ENCODE results near the gene SNX9. TPM values are rescaled to one million over a fixed set of nuclear protein-coding genes. Genes with fewer than 3 reads are reported as not detected.

The SNX9 gene
- total RNA-seq, 2 experiments from 2014 or later, result 46.6 to 48.5 TPM

- ATAC-seq (ENCODE audit: poor library complexity) (peak; percentile 60), DNase-seq (peak in 1 of 14 experiments; percentile 23)
- Mint-ChIP-seq H3K27me3 (peaks cover 4% of the 10 kb centered on the region), H3K9me3 (no peaks in the 10 kb centered on the region), H3K36me3 (ENCODE audit: low read depth) (no peaks in the 10 kb centered on the region), H3K4me3 (no peak overlapping the region), H3K27ac (no peak overlapping the region), H3K4me1 (ENCODE audit: low read depth) (peaks cover 7% of the 10 kb centered on the region)
- Histone ChIP-seq H3K27ac (ENCODE audit: low read depth in 1 of 2, low read length in 2 of 2) (no peak overlapping the region), H3K36me3 (ENCODE audit: insufficient read depth, low read length) (no peaks in the 10 kb centered on the region), H3K9me3 (ENCODE audit: control insufficient read depth in 1 of 2, insufficient read depth in 1 of 2, low read length in 2 of 2) (no peaks in the 10 kb centered on the region), H3K4me1 (ENCODE audit: insufficient read depth, low read length) (no peaks in the 10 kb centered on the region), H3K27me3 (ENCODE audit: control insufficient read depth in 1 of 2, insufficient read depth in 2 of 2, low read length in 2 of 2) (no peaks in the 10 kb centered on the region), H3K4me3 (ENCODE audit: low read length) (no peak overlapping the region)
- POLR2A ChIA-PET, result interaction anchor here (1.0 to 2.1 kb wide), 2 partner anchors 9 to 36 kb away, joined by 3 to 7 read pairs; no protein-coding TSS in a partner anchor
- CTCF ChIA-PET, result interaction anchor here (0.6 to 1.0 kb wide), 2 partner anchors 15 to 162 kb away, joined by 3 read pairs; no protein-coding TSS in a partner anchor
- TF ChIP-seq CTCF (IDR thresholded peaks at IDR 0.05), result no peak
- intact Hi-C loops (cut with DNase I, micrococcal nuclease), result loop anchor here in 1 of 2 experiments (5.0 kb wide), 1 partner anchor 682 kb away; no protein-coding TSS in a partner anchor
These were observed 22.4 kb upstream of the SNX9 start for GRCh38 chr6:157800420-157801237.

- DNase-seq (peak in 1 of 14 experiments; percentile 23), ATAC-seq (ENCODE audit: poor library complexity) (no peak)
- Mint-ChIP-seq H3K27ac (no peak overlapping the region), H3K36me3 (ENCODE audit: low read depth) (no peaks in the 10 kb centered on the region), H3K4me3 (no peak overlapping the region), H3K27me3 (no peaks in the 10 kb centered on the region), H3K4me1 (ENCODE audit: low read depth) (peaks cover 7% of the 10 kb centered on the region), H3K9me3 (peaks cover 5% of the 10 kb centered on the region)
- H3K4me3 ChIP-seq (ENCODE audit: low read length), result no peak overlapping the region
- no peak overlapping the region for H3K27ac ChIP-seq (ENCODE audit: low read depth in 1 of 2, low read length in 2 of 2)
- no peak for TF ChIP-seq CTCF (IDR thresholded peaks at IDR 0.05)
- ChIA-PET POLR2A (interaction anchor here (1.0 to 1.5 kb wide), 2 partner anchors 40 to 81 kb away, joined by 3 read pairs; no protein-coding TSS in a partner anchor), CTCF (no interaction called here)
- no peaks in the 10 kb centered on the region for H3K36me3 ChIP-seq (ENCODE audit: insufficient read depth, low read length)
- H3K9me3 ChIP-seq (ENCODE audit: control insufficient read depth in 1 of 2, insufficient read depth in 1 of 2, low read length in 2 of 2), result peaks cover 4 to 5% of the 10 kb centered on the region in 2 experiments
- no peaks in the 10 kb centered on the region for H3K4me1 ChIP-seq (ENCODE audit: insufficient read depth, low read length)
- intact Hi-C loops (cut with DNase I, micrococcal nuclease), result loop anchor here in 1 of 2 experiments (5.0 kb wide), 2 partner anchors 32 to 678 kb away; no protein-coding TSS in a partner anchor
- H3K27me3 ChIP-seq (ENCODE audit: control insufficient read depth in 1 of 2, insufficient read depth in 2 of 2, low read length in 2 of 2), result no peaks in the 10 kb centered on the region
These were observed 18.4 kb upstream of the SNX9 start for GRCh38 chr6:157804448-157805327.

GRCh38 chr6:157806131-157806855 is 16.8 kb upstream of the SNX9 start:
- H3K4me1 Mint-ChIP-seq (ENCODE audit: low read depth), result no peaks in the 10 kb centered on the region
- no peaks in the 10 kb centered on the region for H3K36me3 Mint-ChIP-seq (ENCODE audit: low read depth)
- H3K36me3 ChIP-seq (ENCODE audit: insufficient read depth, low read length), result no peaks in the 10 kb centered on the region
- POLR2A ChIA-PET, result no interaction called here
- ATAC-seq (ENCODE audit: poor library complexity) (no peak), DNase-seq (no peak)
- H3K9me3 ChIP-seq (ENCODE audit: control insufficient read depth in 1 of 2, insufficient read depth in 1 of 2, low read length in 2 of 2), result peaks cover 4 to 5% of the 10 kb centered on the region in 2 experiments
- H3K27ac ChIP-seq (ENCODE audit: low read depth in 1 of 2, low read length in 2 of 2), result no peak overlapping the region
- H3K4me3 Mint-ChIP-seq, result no peak overlapping the region
- no peak for TF ChIP-seq CTCF (IDR thresholded peaks at IDR 0.05)
- CTCF ChIA-PET, result interaction anchor here (0.8 to 0.9 kb wide), 2 partner anchors 42 to 50 kb away, joined by 3 read pairs; no protein-coding TSS in a partner anchor
- no peaks in the 10 kb centered on the region for H3K27me3 ChIP-seq (ENCODE audit: control insufficient read depth in 1 of 2, insufficient read depth in 2 of 2, low read length in 2 of 2)
- H3K9me3 Mint-ChIP-seq, result peaks cover 5% of the 10 kb centered on the region
- no peaks in the 10 kb centered on the region for H3K4me1 ChIP-seq (ENCODE audit: insufficient read depth, low read length)
- no peak overlapping the region for H3K4me3 ChIP-seq (ENCODE audit: low read length)
- H3K27ac Mint-ChIP-seq, result no peak overlapping the region
- intact Hi-C loops (cut with DNase I, micrococcal nuclease), result loop anchor here in 1 of 2 experiments (5.0 kb wide), 1 partner anchor 34 kb away; no protein-coding TSS in a partner anchor
- no peaks in the 10 kb centered on the region for H3K27me3 Mint-ChIP-seq
